ENCODE results near the gene PKNOX2.

The PKNOX2 gene

DNA sequence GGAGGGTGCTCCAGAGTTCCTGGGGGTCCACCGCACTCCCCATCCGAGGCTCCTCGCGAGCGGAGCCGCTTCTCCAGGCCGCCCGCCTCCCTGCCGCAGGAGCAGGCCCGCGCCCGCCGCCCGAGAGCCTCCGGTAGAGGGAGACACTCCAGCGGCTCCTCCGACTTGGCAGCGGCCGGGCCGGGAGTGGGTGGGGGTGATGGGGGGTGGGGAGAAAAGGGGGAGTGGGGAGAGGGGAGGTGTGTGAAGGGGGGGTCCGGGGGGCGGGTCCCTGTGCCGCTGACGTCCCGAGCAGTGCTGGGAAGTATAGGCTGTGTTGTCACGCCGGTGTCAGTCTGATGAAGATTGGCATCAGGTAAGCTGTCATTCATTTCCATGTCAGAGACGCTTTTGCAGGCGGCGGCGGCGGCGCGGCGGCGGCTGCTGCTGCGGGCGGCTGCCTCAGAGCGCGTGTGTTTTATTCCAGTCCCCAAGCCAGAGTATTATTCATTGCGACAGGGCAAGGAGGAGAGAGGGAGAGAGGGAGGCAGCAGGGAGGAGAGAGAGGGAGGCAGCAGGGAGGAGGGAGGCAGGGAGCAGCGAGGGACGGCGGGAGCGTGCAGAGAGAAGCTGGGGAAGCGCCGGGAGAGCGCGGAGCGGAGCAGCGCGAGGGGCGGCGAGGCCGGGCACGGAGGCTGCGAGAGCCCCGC, at the start of gene PKNOX2:
PKNOX2 (plus strand) TSS at position 330 of the 689 bp plus-strand sequence. CDS start 186,555 bp downstream, outside the sequence.
- peak; percentile 54 for DNase-seq (ENCODE audit: low read depth)

GRCh38 chr11:125117429-125117828, 47.1 kb upstream of the PKNOX2 start:
- DNase-seq (ENCODE audit: low read depth): no peak

GRCh38 chr11:125123194-125123946, 41.2 kb upstream of the PKNOX2 start:
- DNase-seq (ENCODE audit: low read depth): no peak

- peak; percentile 79 for DNase-seq (ENCODE audit: low read depth)
These were observed 40.5 kb upstream of the PKNOX2 start for GRCh38 chr11:125123947-125124617.

- no peak for DNase-seq (ENCODE audit: low read depth)
These were observed 39.9 kb upstream of the PKNOX2 start for GRCh38 chr11:125124618-125124992.

DNA sequence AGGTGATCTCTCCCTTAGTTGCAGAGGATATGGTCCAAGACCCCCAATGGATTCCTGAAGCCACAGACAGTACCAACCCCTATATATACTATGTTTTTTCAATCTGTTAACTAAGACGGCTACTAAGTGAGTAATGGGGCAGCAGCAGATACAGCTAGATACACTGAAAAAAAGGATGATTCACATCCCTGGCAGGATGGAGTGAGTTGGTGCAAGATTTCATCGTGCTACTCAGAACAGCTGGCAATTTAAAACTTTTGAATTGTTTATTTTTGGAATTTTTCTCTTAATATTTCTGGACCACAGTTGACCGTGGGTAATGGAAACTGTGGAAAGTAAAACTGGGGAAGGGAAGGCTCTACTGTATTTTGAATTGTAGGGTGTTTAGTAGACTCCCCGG, 36.1 kb upstream of the PKNOX2 start:
- DNase-seq (ENCODE audit: low read depth): peak; percentile 76

DNA sequence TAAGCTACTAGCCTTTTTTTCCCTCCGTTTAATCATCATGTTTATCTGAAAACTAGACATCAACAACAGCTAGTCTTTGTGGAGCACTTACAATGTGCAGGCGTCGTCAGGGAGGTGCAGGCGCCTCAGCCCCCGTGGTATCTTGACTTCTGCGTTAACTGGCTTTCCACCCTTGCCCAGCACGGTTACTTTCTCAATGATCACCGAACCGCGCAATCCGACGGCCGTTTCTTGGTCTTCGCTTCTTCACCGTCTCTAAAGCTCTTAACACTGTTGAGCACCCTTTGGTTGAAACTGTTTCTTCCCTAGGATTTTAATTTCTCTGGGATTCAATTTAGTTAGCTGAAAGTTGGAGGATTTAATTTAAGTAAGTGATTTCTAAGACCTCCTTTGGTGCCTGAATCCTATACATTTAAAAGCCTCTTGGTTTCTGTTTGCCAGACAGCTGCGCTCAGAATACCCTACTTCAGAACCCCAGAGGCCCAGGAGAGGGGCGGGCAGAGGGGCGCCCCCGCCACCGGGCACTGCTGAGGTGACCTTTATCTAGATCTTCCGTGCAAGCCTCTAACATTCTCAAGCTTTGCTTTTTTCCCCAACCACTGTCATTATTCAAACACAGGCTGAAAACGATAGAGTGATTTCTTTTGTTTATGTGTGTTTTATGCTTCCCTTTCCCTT, 35.1 kb upstream of the PKNOX2 start:
- no peak for DNase-seq (ENCODE audit: low read depth)

GRCh38 chr11:125132071-125132470, 32.5 kb upstream of the PKNOX2 start:
- no peak for DNase-seq (ENCODE audit: low read depth)

DNA sequence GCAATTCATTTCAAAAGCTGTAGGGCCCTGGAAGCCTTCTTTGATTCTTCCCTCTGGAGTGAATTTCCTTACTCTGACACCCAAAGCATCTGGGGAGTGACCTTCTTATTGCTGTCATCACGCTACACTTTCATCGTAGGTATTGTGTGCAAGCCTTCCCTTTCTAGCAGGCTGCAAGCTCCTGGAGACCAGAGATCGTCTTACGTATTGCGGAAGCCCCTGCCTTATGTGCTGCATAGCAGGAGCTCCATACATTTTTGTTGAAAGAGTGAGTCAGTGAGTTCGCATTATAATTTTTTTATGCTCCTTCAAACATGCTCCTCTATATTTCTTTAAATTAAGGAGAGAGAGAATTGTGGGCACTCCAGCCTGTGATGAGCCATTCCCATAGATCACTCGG, 32.0 kb upstream of the PKNOX2 start:
- peak; percentile 41 for DNase-seq (ENCODE audit: low read depth)

DNA sequence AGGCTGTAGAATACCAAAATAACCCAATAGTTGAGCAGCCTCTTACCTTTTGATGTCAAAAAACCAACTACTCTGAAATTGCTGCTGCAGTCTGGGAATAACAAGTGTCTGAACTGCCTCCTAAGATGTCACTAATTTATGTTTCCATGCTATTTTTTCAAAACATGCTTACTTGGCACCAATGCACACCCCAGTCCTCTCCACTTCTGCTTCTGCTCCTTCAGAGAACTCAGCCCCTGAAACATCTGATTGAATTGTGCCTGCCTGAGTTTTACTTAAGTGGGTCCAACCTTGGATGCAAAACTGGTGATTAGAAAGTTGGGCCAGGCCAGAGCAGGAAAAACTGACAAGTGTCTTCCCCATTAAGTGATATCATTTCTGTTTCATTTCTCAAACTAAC, 28.6 kb upstream of the PKNOX2 start:
- no peak for DNase-seq (ENCODE audit: low read depth)

- no peak for DNase-seq (ENCODE audit: low read depth)
These were observed 25.6 kb upstream of the PKNOX2 start for GRCh38 chr11:125138966-125139365.

DNA sequence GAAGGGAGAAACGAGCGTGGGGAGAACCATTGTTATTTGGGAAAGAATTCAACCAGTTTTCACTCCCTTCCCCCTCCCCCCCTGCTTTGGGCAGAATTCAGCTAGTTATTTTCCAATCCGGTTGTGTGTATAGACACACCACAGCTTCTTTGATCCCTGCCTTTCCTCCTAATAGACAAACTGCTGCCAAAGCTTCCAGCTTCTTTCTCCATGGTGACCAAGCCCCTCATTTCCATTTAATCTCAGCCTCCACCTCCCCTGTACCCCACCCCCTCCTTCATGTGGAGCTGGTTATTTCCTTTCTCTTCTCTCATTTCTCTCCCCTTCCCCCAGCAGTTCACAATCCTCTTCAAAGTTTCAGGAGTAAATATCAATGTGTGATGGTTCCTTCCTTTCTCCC, 24.8 kb upstream of the PKNOX2 start:
- no peak for DNase-seq (ENCODE audit: low read depth)

- no peak for DNase-seq (ENCODE audit: low read depth)
These were observed 24.3 kb upstream of the PKNOX2 start for GRCh38 chr11:125140233-125140632.

DNA sequence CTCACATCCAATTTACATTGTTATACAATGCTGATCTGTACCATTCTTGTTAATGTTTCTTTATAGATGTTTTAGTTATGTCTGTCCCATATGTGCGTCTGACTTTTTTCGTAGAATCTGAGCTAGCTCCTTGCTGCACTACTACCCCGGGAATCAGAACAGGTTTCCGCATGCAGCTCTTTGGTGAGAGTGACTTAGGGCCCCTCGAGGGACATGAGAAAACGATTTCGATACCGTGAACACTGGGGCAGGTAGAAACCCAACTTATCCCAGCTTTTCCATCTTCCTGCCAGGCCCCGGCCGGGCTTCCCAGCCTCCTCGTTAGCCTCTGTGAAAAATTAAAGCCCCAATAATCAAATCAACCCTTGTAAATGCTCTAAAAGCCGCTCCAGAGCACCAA, 23.4 kb upstream of the PKNOX2 start:
- DNase-seq (ENCODE audit: low read depth): no peak

DNA sequence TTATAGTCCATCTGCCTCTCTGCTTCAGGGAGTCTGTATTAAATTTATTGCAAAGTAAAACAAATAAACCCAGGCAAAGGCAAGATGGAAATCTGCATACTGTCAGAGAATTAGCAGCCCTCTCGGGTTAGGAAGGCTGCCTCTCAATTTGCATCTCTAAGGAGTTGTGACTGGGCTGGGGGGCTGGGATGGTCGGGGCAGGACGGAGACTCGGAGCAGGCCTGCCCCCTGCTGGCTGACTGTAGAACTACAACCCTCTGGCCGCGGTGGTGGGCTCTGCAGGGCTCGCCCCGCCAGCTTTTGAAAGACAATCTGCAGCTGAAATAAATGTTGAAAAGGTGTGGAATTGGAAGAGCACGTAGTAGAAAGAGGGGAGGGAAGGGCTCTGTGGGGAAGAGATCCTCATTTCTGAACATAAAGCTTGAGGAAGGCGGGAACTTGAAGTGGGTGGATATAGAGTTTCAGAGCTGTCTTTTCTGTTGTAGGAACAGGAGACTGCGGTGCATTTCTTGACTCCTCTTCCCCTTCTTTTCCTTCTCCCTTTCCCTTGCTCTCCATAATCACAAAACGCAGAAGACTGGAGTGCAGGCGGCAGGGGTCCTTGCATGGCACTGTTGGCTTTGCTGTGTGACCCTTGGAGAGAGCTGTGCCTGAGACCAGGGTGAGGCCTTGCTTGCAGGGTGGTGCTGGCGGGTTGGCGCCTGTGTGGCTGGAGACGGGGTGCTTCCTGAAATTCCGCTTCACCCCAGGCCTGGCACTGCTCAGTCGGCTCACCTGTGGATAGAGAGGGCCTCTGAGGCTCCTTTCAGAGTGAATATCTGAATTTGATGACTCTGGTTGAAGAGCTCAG, 22.6 kb upstream of the PKNOX2 start:
- peak; percentile 13 for DNase-seq (ENCODE audit: low read depth)

DNA sequence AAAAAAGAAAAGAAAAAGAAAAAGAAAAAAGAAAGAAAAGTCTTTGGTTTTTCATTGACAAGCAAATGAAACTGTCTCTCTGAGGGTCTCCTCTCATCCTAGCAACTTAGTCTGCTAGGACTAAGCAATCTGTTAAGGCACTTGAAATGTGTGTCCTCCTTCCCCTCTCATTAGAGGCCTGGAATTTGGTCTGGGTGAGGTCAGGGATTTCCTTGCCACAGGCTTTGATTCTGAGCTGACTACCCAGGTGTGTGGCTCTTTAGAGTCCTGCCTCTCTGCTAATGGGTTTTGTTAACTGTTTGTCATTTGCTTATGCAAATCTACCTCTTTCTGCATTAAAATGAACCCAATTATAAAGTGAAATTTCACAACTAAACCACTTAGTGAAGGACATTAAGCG, 18.3 kb upstream of the PKNOX2 start:
- no peak for DNase-seq (ENCODE audit: low read depth)

DNA sequence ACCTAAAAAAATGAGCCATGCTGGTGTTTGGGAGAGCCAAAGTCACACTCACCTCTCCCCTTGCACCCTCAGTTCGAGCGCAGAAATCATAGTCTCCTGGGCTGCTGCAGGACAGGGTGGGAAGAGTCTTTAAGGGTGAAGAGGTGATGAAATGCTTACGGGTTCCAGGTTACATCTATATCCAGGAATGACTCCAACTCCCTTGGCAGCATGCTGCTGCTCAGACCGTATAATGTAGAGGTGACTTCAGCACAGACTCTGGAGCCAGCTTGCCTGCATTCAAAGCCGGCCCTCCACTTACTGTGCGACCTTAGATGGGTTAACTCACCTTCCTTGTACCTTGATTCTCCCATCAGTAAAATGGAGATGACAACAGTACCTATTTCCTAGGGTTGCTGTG, 17.3 kb upstream of the PKNOX2 start:
- no peak for DNase-seq (ENCODE audit: low read depth)

GRCh38 chr11:125148011-125148410, 16.5 kb upstream of the PKNOX2 start:
- DNase-seq (ENCODE audit: low read depth): no peak

GRCh38 chr11:125148743-125149142, 15.8 kb upstream of the PKNOX2 start:
- no peak for DNase-seq (ENCODE audit: low read depth)

GRCh38 chr11:125153837-125154236, 10.7 kb upstream of the PKNOX2 start:
- DNase-seq (ENCODE audit: low read depth): no peak

- DNase-seq (ENCODE audit: low read depth): no peak
These were observed 10.0 kb upstream of the PKNOX2 start for GRCh38 chr11:125154378-125155099.

Data from fibroblast of gingiva (primary cell).